A549 (cell line): ENCODE results near the gene KPNA6.

Source experiments
- CTCF ChIP-seq: fragments of >200 bp; sonication (Bioruptor Twin); formaldehyde crosslinking; IDR thresholded peaks from 3 replicates; pipeline ENCODE4 v1.5.1; 2016
- MAX ChIP-seq: IDR thresholded peaks from 2 replicates; pipeline ENCODE4 v1.6.1; 2012
- POLR2A ChIP-seq: IDR thresholded peaks from 2 replicates; pipeline ENCODE4 v1.6.1; 2012; ENCODE audit warnings: mild to moderate bottlenecking, low read length
- REST ChIP-seq: fragments of 200-600 bp; sonication (generic); IDR thresholded peaks from 2 replicates; pipeline ENCODE4 v1.6.1; 2016; ENCODE audit warnings: antibody characterized with exemption, mild to moderate bottlenecking, moderate library complexity

- no peak for TF ChIP-seq POLR2A
- no peak for TF ChIP-seq REST
- TF ChIP-seq MAX: no peak
- TF ChIP-seq CTCF: no peak
Observed at GRCh38 chr1:32159189-32159588, 51.3 kb downstream of the KPNA6 start.
